Chondrocyte (in vitro differentiated cells): ENCODE measurements around the gene POU2AF2. TPM values are rescaled to one million over a fixed set of nuclear protein-coding genes. Genes with fewer than 3 reads are reported as not detected.

Source experiments
- DNase-seq: peaks from one replicate; pipeline ENCODE4 v3.0.0; 2021; ENCODE audit warnings: mixed read lengths, low spot score
- H3K27ac Mint-ChIP-seq: one replicate; pipeline ENCODE4 v1.8.0; 2021; ENCODE audit warnings: mild to moderate bottlenecking, moderate library complexity, mixed read lengths; ENCODE audit not compliant: unreplicated experiment
- H3K27me3 Mint-ChIP-seq: 2 replicates; pipeline ENCODE4 v1.8.0; 2021; ENCODE audit warnings: low read depth, mixed read lengths
- H3K36me3 Mint-ChIP-seq: 2 replicates; pipeline ENCODE4 v1.8.0; 2021; ENCODE audit warnings: low read depth, mixed read lengths
- H3K4me1 Mint-ChIP-seq: 2 replicates; pipeline ENCODE4 v1.8.0; 2021; ENCODE audit warnings: low read depth, mild to moderate bottlenecking, mixed read lengths
- H3K4me3 Mint-ChIP-seq: one replicate; pipeline ENCODE4 v1.8.0; 2021; ENCODE audit warnings: mild to moderate bottlenecking, moderate library complexity, mixed read lengths; ENCODE audit not compliant: unreplicated experiment
- H3K9me3 Mint-ChIP-seq: 2 replicates; pipeline ENCODE4 v1.8.0; 2021; ENCODE audit warnings: low read depth, mixed read lengths
- CTCF ChIP-seq: fragments of 200-600 bp; sonication (generic); IDR thresholded peaks from 2 replicates; pipeline ENCODE4 v1.5.0; 2021; ENCODE audit warnings: antibody characterized with exemption, mild to moderate bottlenecking, moderate library complexity
- total RNA-seq: library from RNA; stranded (reverse); gene quantifications from 3 replicates; pipeline ENCODE4 v1.2.1, GENCODE V29; 2021

Gene POU2AF2
- total RNA-seq, 1 donor from 2014 or later: not detected

- no peak for TF ChIP-seq CTCF
- H3K4me3 Mint-ChIP-seq: no peak overlapping the region
- no peak for DNase-seq
- H3K36me3 Mint-ChIP-seq: no peaks in the 10 kb centered on the region
- peaks cover 4% of the 10 kb centered on the region for H3K27me3 Mint-ChIP-seq
- no peak overlapping the region for H3K27ac Mint-ChIP-seq
- H3K9me3 Mint-ChIP-seq: no peaks in the 10 kb centered on the region
- peaks cover 33% of the 10 kb centered on the region for H3K4me1 Mint-ChIP-seq
Measured at GRCh38 chr11:111325259-111325658, 79.7 kb downstream of the POU2AF2 start.

GRCh38 chr11:111326824-111327223, 81.3 kb downstream of the POU2AF2 start:
- no peak for DNase-seq
- peaks cover 21% of the 10 kb centered on the region for H3K4me1 Mint-ChIP-seq
- H3K9me3 Mint-ChIP-seq: no peaks in the 10 kb centered on the region
- H3K27ac Mint-ChIP-seq: no peak overlapping the region
- H3K27me3 Mint-ChIP-seq: peaks cover 2% of the 10 kb centered on the region
- H3K36me3 Mint-ChIP-seq: no peaks in the 10 kb centered on the region
- no peak for TF ChIP-seq CTCF
- H3K4me3 Mint-ChIP-seq: no peak overlapping the region

DNA sequence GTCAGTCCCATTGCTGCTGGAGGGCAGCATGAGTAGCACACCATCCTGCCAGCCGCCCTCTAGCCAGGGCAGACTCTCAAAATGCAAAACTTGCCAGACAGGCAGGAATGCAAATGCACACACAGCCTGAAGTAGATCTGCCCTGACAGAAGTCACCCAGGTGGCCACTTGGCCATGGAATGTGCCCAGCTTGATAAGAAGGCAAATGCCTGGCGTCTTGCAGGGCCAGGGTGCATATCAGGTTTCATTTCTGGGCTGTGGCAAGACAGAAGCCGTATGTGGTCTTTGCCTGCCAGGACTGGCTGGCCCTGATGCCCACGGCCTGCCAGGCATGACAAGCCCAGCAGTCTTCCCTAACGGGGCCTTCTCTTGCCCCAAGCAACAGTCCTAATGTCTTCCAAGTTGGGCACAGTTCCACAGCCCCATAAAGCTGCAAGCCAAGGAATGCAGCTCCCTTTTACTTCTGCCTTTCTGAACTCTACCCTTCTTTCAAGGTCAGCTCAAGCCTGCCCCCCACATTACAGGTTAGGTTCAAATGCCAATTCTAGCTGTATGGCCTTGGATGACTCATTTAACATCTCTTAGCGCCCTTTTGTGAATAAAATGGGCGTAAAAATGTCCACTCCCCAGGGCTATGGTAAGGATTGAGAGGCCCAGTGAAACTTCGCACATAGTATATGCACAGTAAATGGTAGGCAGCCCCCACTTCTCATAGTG, 82.5 kb downstream of the POU2AF2 start:
- no peaks in the 10 kb centered on the region for H3K9me3 Mint-ChIP-seq
- no peak overlapping the region for H3K27ac Mint-ChIP-seq
- no peak for DNase-seq
- H3K27me3 Mint-ChIP-seq: no peaks in the 10 kb centered on the region
- no peak overlapping the region for H3K4me3 Mint-ChIP-seq
- peaks cover 21% of the 10 kb centered on the region for H3K4me1 Mint-ChIP-seq
- no peaks in the 10 kb centered on the region for H3K36me3 Mint-ChIP-seq
- no peak for TF ChIP-seq CTCF

DNA sequence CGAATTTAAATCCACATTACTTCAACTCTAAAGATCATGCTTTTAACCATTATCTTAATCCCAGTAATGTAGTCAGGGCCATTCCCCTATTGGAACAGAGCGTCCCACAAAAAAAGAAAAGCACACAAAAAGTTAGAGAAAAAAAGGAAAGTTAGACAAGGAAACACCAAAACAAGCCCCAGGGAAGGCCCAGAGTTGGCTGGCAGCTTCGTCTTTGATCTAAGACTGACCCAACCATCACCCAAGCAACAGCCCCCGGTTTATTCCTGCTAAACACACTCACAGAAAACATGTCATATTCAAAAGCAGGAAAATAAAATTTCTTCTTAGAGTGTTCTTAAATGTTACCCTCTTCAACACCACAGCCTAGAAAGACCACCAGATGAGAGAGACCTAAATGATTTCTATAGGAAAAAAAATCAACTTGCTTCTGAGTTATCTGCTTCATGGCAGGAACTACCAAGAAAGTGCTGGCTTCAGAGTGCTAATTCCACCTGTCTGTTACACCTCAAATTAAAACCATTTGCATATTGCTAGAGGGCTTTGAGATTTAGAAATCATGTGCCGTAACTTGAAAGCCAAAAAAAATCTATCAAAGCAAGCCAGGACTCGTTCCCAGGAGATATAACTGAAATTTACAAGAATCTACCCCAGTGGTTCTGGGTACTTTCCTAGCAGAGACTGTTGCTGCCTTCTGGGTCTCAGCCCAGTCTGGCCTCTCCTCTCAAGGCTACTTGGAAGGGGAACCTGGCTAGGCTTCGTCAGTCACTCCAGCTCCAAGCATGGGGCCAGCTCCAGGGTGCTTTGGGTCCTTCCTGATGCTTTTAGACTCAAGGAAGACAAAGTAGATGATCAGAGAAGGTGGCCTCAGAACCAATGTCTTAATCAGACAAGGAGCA, 84.0 kb downstream of the POU2AF2 start:
- H3K4me3 Mint-ChIP-seq: no peak overlapping the region
- TF ChIP-seq CTCF: no peak
- no peak overlapping the region for H3K27ac Mint-ChIP-seq
- H3K4me1 Mint-ChIP-seq: peaks cover 13% of the 10 kb centered on the region
- no peaks in the 10 kb centered on the region for H3K36me3 Mint-ChIP-seq
- H3K9me3 Mint-ChIP-seq: no peaks in the 10 kb centered on the region
- no peak for DNase-seq
- H3K27me3 Mint-ChIP-seq: peaks cover 4% of the 10 kb centered on the region

GRCh38 chr11:111330234-111330893, 84.8 kb downstream of the POU2AF2 start:
- H3K4me3 Mint-ChIP-seq: no peak overlapping the region
- H3K9me3 Mint-ChIP-seq: no peaks in the 10 kb centered on the region
- peaks cover 5% of the 10 kb centered on the region for H3K4me1 Mint-ChIP-seq
- no peaks in the 10 kb centered on the region for H3K36me3 Mint-ChIP-seq
- peaks cover 4% of the 10 kb centered on the region for H3K27me3 Mint-ChIP-seq
- no peak for TF ChIP-seq CTCF
- H3K27ac Mint-ChIP-seq: no peak overlapping the region
- no peak for DNase-seq
